Stomach (tissue), 9 donors: ENCODE results near the gene SHC1. TPM values are rescaled to one million over a fixed set of nuclear protein-coding genes. Genes with fewer than 3 reads are reported as not detected.

ENCODE experiments used
- DNase-seq, 2 donors: peaks; one replicate each; pipeline versions ENCODE4 v3.0.0 to v3.0.0-alpha.2; 2013 to 2019
- H3K27ac ChIP-seq, 5 donors: fragments of 200-600 bp in 4 of 5; sonication (generic) in 4 of 5; one replicate each; pipeline ENCODE4 v1.5.1; 2013 to 2019; ENCODE audit warnings: mild to moderate bottlenecking in 1 of 5, moderate library complexity in 1 of 5
- H3K27me3 ChIP-seq, 3 donors: fragments of 200-600 bp; sonication (generic); one replicate each; pipeline ENCODE4 v1.5.1; 2017 to 2019; ENCODE audit warnings: mixed run types in 1 of 3
- H3K36me3 ChIP-seq, 4 donors: fragments of 200-600 bp; sonication (generic); 1 replicate in 3 of 4; 2 replicates in 1 of 4; pipeline ENCODE4 v1.5.1; 2016 to 2019
- H3K4me1 ChIP-seq, 4 donors: fragments of 200-600 bp; sonication (generic); one replicate each; pipeline ENCODE4 v1.5.1; 2016 to 2019
- H3K4me3 ChIP-seq, 4 donors: fragments of 200-600 bp; sonication (generic) in 3 of 4; one replicate each; pipeline ENCODE4 v1.5.1; 2016 to 2019; ENCODE audit warnings: mild to moderate bottlenecking in 1 of 4
- H3K9me3 ChIP-seq, 4 donors: fragments of 200-600 bp; sonication (generic); one replicate each; pipeline ENCODE4 v1.5.1; 2016 to 2019
- CTCF ChIP-seq, 7 experiments: fragments of 450-650 bp in 4 of 7; fragments of 200-600 bp in 3 of 7; sonication (generic) in 3 of 7; IDR thresholded peaks; one replicate each; pipeline ENCODE4 v1.5.1; 2016 to 2019; ENCODE audit warnings: antibody characterized with exemption in 7 of 7, control low read depth in 2 of 7, mild to moderate bottlenecking in 1 of 7
- EP300 ChIP-seq: sonication (generic); formaldehyde crosslinking; IDR thresholded peaks from one replicate; pipeline ENCODE4 v1.6.1; 2017; ENCODE audit warnings: antibody characterized with exemption
- POLR2A ChIP-seq, 4 donors: fragments of 450-650 bp; IDR thresholded peaks; one replicate each; pipeline ENCODE4 v1.6.1; 2016; ENCODE audit warnings: antibody characterized with exemption in 4 of 4, control low read depth in 2 of 4, mild to moderate bottlenecking in 1 of 4, moderate library complexity in 1 of 4
- POLR2AphosphoS5 ChIP-seq, 3 donors: sonication (generic); formaldehyde crosslinking; IDR thresholded peaks; one replicate each; pipeline ENCODE4 v1.6.1; 2016; ENCODE audit warnings: antibody characterized with exemption in 3 of 3
- WGBS, 5 donors: extraction: QIAGEN DNeasy Blood & Tissue Kit in 3 of 5; methylation state at CpG; one replicate each; pipeline versions ENCODE4 v1.1.5 to v1.1.7; 2013 to 2018; 5-methylcytosine and 5-hydroxymethylcytosine counted together
- intact Hi-C: fragments of 100-400 bp; cut with DNase I; formaldehyde crosslinking; loops from one replicate; pipeline ENCODE4 v1.15.1; 2023; ENCODE audit warnings: low total_unique reads
- polyA plus RNA-seq, 3 donors: library from polyadenylated mRNA; stranded (reverse); fragments of 200-250 nt; gene quantifications; one replicate each; pipeline ENCODE4 v1.2.3, GENCODE V29; 2013
- total RNA-seq, 5 donors: library from RNA; depleted of rRNA; stranded (reverse); fragments of >200 nt; gene quantifications; one replicate each; pipeline versions ENCODE4 v1.1.0 to v1.2.3, GENCODE V29; 2014 to 2016
- donor health status: healthy with polysubstance abuse.
- donor health status: Bipolar disorder and iron deficiency.
- donor health status: healthy.

SHC1 gene
- total and polyA plus RNA-seq, 8 donors = 23.2 to 81.1 (median 58.0) TPM

DNA sequence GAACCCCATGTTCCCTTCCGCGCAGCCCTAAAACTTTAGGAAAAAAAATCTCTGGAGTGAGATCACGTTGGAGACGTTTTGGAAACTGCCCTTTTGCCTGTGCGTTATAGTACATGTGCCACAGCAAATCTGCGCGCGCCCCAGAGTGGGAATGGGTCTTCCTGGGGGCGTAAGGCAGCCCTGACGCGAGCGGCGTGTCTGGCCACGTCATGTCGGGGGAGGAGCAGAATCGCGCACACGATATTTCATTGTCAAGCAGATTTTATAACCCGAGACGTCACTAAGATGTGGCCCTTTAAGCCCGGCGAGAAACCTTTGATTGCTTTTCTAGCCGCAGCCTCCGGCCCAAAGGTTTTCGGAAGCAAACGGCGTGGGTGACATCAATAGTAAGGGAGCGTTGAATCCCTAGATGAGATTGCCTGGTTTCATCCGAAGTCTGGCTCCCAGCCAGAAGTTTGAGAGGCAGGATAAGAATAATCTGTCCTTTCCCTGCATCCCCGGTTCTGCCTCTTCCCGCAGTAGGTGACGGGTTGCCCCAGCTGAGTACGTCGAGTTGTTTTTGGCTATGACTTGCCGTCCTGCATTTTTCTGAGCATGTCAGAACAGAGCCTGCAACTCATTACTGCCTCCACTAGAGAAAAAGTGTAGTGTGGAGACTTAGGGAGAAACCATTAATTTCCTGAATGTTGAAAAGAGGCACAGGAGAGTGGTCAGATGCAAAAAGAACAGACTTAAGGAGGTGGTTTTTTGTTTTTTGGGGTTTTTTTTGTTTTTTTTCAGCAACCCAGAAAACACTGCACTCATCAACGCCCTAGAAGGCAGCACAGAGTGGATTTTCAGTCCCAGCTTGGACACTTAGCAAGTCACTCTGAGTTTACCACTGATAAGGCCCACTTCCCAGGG lies 33.2 kb downstream of the SHC1 start:
- intact Hi-C loops = no loop called here
- peak overlapping the region; percentile 94 to 99 (median 98) for H3K27ac ChIP-seq
- WGBS, 5 donors = 0 to 1% (median 1%) methylated on average over 36 of the region's 36 CpGs

DNA sequence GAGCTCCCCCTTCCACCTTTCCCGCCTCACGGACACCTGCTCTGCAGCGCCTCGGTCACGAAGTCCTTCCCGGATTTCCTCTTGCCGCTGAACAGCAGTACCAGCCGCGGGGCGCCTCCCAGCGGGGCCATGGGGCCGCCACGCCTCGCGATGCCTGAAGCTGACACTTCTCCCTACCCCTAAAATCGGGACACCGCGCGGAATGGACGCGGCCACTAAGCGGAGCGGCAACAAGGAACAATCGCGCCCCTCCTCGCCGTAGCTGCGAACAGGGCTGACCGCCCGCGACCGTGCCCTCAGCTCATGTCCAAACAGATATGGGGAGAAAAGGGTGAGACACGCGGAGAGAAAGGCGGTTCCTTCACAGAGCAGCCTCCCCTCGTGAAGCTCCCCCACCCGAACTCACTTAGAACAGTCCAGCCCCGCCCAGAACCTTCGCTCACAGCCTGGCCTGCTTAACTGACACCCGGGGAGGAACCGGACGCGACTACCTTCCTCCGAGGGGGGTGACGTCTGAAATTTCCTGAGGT lies 33.9 kb downstream of the SHC1 start, which contains the start of gene PMVK:
Gene PMVK, minus strand, starts transcription at position 165 of the 530 bp plus-strand sequence. Its CDS starts 34 bp downstream, at position 131.
- intact Hi-C loops = no loop called here
- peak in 3 of 7 experiments; percentile 20 to 44 (median 36) for TF ChIP-seq CTCF (IDR thresholded peaks at IDR 0.05)
- TF ChIP-seq POLR2AphosphoS5 (IDR thresholded peaks at IDR 0.05) = peak; percentile 86 to 93 (median 91)
- no peak for TF ChIP-seq EP300
- peak in 2 of 4 donors; percentile 43 to 45 for TF ChIP-seq POLR2A (IDR thresholded peaks at IDR 0.05)
- DNase-seq = peak; percentile 96 to 98
- H3K9me3 ChIP-seq = no peaks in the 10 kb centered on the region
- H3K27ac ChIP-seq = peak within 1 kb of the TSS; percentile 94 to 99 (median 98)
- H3K4me1 ChIP-seq = peaks cover 25 to 62% (median 36%) of the 10 kb centered on the region in 4 donors
- H3K4me3 ChIP-seq = peak within 1 kb of the TSS; percentile 60 to 73 (median 62)
- 0 to 1% (median 0%) methylated on average over 18 to 45 of the region's 45 CpGs for WGBS, 5 donors
- peaks cover 0 to 6% (median 0%) of the 10 kb centered on the region in 4 donors for H3K36me3 ChIP-seq
- H3K27me3 ChIP-seq = no peaks in the 10 kb centered on the region

More for the DNA sequence above, 33.2 kb downstream of the SHC1 start:
- DNase-seq = peak; percentile 91 to 98
- H3K4me3 ChIP-seq = peak overlapping the region; percentile 60 to 73 (median 62)
- H3K27me3 ChIP-seq = no peaks in the 10 kb centered on the region
- TF ChIP-seq POLR2AphosphoS5 (IDR thresholded peaks at IDR 0.05) (peak in 2 of 3 donors; percentile 61 to 81), POLR2A (IDR thresholded peaks at IDR 0.05) (no peak), EP300 (no peak), CTCF (IDR thresholded peaks at IDR 0.05) (peak in 2 of 7 experiments; percentile 18 to 32)
- no peaks in the 10 kb centered on the region for H3K36me3 ChIP-seq
- no peaks in the 10 kb centered on the region for H3K9me3 ChIP-seq
- peaks cover 32 to 66% (median 43%) of the 10 kb centered on the region in 4 donors for H3K4me1 ChIP-seq

DNA sequence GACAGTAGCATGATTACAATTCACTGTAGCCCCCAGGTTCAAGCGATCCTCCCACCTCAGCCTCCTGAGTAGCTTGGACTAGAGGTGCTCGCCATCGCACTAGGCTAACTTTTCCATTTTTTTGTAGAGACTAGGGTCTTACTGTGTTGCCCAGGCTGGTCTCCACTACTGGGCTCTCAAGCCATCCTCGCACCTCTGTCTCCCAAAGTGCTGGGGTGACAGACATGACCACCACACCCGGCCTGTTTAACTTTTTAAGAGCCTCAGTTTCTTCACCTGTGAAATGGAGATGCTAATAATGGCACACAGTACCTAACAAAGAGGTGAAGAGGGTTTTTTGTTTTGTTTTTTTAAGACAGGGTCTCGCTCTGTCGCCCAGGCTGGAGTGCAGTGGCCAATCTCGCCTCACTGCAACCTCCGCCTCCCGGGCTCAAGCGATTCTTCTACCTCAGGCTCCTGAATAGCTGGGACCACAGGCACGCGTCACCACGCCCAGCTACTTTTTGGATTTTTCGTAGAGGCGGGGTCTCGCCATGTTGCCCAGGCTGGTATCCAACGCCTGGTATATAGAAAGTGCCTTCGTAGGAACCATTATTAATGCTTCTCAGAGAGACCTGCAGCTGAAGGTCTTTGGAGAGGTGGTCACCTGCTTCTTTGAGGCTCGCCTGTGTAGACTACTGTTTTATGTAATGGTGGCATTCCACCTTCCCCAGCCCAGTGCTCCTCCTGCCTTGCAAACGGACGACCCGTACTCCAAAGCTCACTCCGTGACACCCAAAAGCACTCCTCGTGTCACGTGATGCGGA lies 34.6 kb downstream of the SHC1 start:
- Histone ChIP-seq H3K9me3 (no peaks in the 10 kb centered on the region), H3K4me1 (peaks cover 19 to 59% (median 29%) of the 10 kb centered on the region in 4 donors), H3K27ac (peak overlapping the region; percentile 94 to 99 (median 98)), H3K36me3 (peaks cover 0 to 13% (median 3%) of the 10 kb centered on the region in 4 donors), H3K4me3 (peak overlapping the region; percentile 60 to 73 (median 62)), H3K27me3 (no peaks in the 10 kb centered on the region)
- 28 to 33% (median 31%) methylated on average over 22 to 27 of the region's 27 CpGs for WGBS, 5 donors
- TF ChIP-seq POLR2AphosphoS5 (IDR thresholded peaks at IDR 0.05) = no peak
- no peak for TF ChIP-seq EP300
- no peak for TF ChIP-seq CTCF (IDR thresholded peaks at IDR 0.05)
- TF ChIP-seq POLR2A (IDR thresholded peaks at IDR 0.05) = no peak
- peak in 1 of 2 donors; percentile 35 for DNase-seq
- intact Hi-C loops = no loop called here
